Keratinocyte (primary cell): ENCODE measurements around the gene PRKAG2. TPM values are rescaled to one million over a fixed set of nuclear protein-coding genes. Genes with fewer than 3 reads are reported as not detected.
A peak's percentile ranks its signal among the peaks of the same experiment; 100 is the strongest.

Experiments used
- DNase-seq: peaks from one replicate; pipeline ENCODE4 v3.0.0-alpha.2; 2011; ENCODE audit warnings: low read depth, missing footprints, low spot score
- FAIRE-seq: peaks from 2 replicates; lab custom pipeline; 2011; peaks lifted over from hg19 to GRCh38; lab: Jason Lieb, UNC
- H2AFZ ChIP-seq: 2 replicates; pipeline ENCODE4 v1.6.0; 2012; ENCODE audit warnings: low read length, control low read depth, inconsistent platforms; ENCODE audit not compliant: control insufficient read depth
- H3K27ac ChIP-seq: 2 replicates; pipeline ENCODE4 v1.5.1; 2011; ENCODE audit warnings: low read length; ENCODE audit not compliant: control insufficient read depth, insufficient read depth
- H3K27me3 ChIP-seq: 3 replicates; pipeline ENCODE4 v1.6.0; 2011; ENCODE audit warnings: low read length; ENCODE audit not compliant: control insufficient read depth, insufficient read depth; ENCODE audit errors: extremely low read depth
- H3K36me3 ChIP-seq, 2 experiments: 2 replicates in 1 of 2; 3 replicates in 1 of 2; pipeline ENCODE4 v1.5.1; 2011; ENCODE audit warnings: low read length in 2 of 2, mild to moderate bottlenecking in 1 of 2; ENCODE audit not compliant: control insufficient read depth in 2 of 2, insufficient read depth in 2 of 2; ENCODE audit errors: extremely low read depth in 1 of 2
- H3K4me1 ChIP-seq: 3 replicates; pipeline ENCODE4 v1.5.1; 2011; ENCODE audit warnings: low read length; ENCODE audit not compliant: control insufficient read depth, insufficient read depth; ENCODE audit errors: extremely low read depth
- H3K4me2 ChIP-seq: 3 replicates; pipeline ENCODE4 v1.6.0; 2011; ENCODE audit warnings: low read depth, low read length; ENCODE audit not compliant: control insufficient read depth, insufficient read depth; ENCODE audit errors: extremely low read depth
- H3K4me3 ChIP-seq, 3 experiments: fragments of 200-600 bp in 1 of 3; sonication (generic) in 1 of 3; 2 replicates in 2 of 3; 3 replicates in 1 of 3; pipeline ENCODE4 v1.5.1; 2011 to 2016; ENCODE audit warnings: low read length in 3 of 3, mild to moderate bottlenecking in 3 of 3, control low read depth in 2 of 3, inconsistent platforms in 1 of 3, low read depth in 1 of 3, mixed read lengths in 1 of 3, mixed run types in 1 of 3, moderate library complexity in 1 of 3; ENCODE audit not compliant: control insufficient read depth in 2 of 3, insufficient read depth in 2 of 3; ENCODE audit errors: extremely low read depth in 1 of 3
- H3K79me2 ChIP-seq: 2 replicates; pipeline ENCODE4 v1.6.0; 2012; ENCODE audit warnings: low read length; ENCODE audit not compliant: control insufficient read depth, insufficient read depth
- H3K9ac ChIP-seq: 3 replicates; pipeline ENCODE4 v1.6.0; 2011; ENCODE audit warnings: low read length; ENCODE audit not compliant: control insufficient read depth, insufficient read depth; ENCODE audit errors: extremely low read depth
- H3K9me1 ChIP-seq: 3 replicates; pipeline ENCODE4 v1.6.0; 2011; ENCODE audit warnings: low read length; ENCODE audit not compliant: control insufficient read depth, insufficient read depth; ENCODE audit errors: extremely low read depth
- H3K9me3 ChIP-seq: 2 replicates; pipeline ENCODE4 v1.5.1; 2012; ENCODE audit warnings: low read depth, low read length; ENCODE audit not compliant: control insufficient read depth
- H4K20me1 ChIP-seq: 3 replicates; pipeline ENCODE4 v1.6.0; 2011; ENCODE audit warnings: low read length; ENCODE audit not compliant: control insufficient read depth, insufficient read depth; ENCODE audit errors: extremely low read depth
- EZH2 ChIP-seq: IDR thresholded peaks from one replicate; pipeline ENCODE4 v1.6.1; 2012; ENCODE audit warnings: inconsistent platforms, mild to moderate bottlenecking, low read length, moderate library complexity
- dilution Hi-C: fragments of 300-500 bp; cut with MboI; formaldehyde crosslinking; loops from one replicate; pipeline ENCODE4 v1.7.0; 2020; ENCODE audit warnings: low sequenced_read_pairs; ENCODE audit not compliant: extremely low pct_ligation_motif_present
- polyA plus RNA-seq, 5 experiments: library from polyadenylated mRNA; depleted of rRNA in 3 of 5; stranded (reverse) in 3 of 5; stranded (forward) in 1 of 5; unstranded in 1 of 5; fragments of >200 nt; gene quantifications; 1 replicate in 1 of 5; 2 replicates in 3 of 5; 3 replicates in 1 of 5; pipeline versions ENCODE4 v1.2.1 to v1.2.3, GENCODE V29; 2011 to 2012; ENCODE audit warnings: missing spikeins in 2 of 5, low read depth in 1 of 5, low replicate concordance in 1 of 5
- TF ChIP-seq, protein P1 (sequence below), 3 experiments: IDR thresholded peaks in 1 of 3; conservative IDR thresholded peaks in 1 of 3; optimal IDR thresholded peaks in 1 of 3; 2 replicates in 2 of 3; 3 replicates in 1 of 3; pipeline versions ENCODE3 to v1.5.1; 2011; ENCODE audit warnings: low read length in 3 of 3, mild to moderate bottlenecking in 3 of 3, moderate library complexity in 2 of 3, control low read depth in 1 of 3, inconsistent platforms in 1 of 3; ENCODE audit not compliant: insufficient read depth in 2 of 3; ENCODE audit errors: extremely low read depth in 1 of 3

Gene PRKAG2
- polyA plus RNA-seq, 1 donor (not counting 4 experiments of a cell fraction or from before 2014, with no cell fraction given), result 39.5 TPM

DNA sequence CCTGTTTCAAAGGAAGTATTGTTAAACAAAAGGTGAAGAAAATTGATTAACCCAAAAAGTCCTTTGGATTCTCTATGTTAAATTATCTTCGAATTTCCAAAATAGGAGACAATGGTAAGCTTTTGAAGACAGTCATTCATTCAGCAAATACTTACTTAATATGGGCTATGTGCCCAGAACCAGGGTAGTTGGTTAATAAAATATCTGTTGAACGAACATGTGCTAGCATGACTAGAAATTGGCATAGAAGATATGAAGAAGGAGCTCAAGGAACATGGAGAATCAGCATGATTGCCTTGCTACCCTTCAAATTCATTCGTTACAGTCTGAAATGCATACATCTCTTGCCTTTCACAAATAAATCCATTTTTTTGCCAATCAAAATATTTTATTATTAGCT, 234.2 kb downstream of the PRKAG2 start:
- H4K20me1 ChIP-seq, result no peaks in the 10 kb centered on the region
- peak overlapping the region in 1 of 3 experiments; percentile 6 for H3K4me3 ChIP-seq
- peaks cover 5% of the 10 kb centered on the region for H3K9me3 ChIP-seq
- H3K4me2 ChIP-seq, result peak overlapping the region; percentile 31
- H3K9ac ChIP-seq, result no peak overlapping the region
- no peaks in the 10 kb centered on the region for H3K27me3 ChIP-seq
- FAIRE-seq (peak; percentile 23), DNase-seq (no peak)
- no peaks in the 10 kb centered on the region for H3K9me1 ChIP-seq
- H3K4me1 ChIP-seq, result peaks cover 29% of the 10 kb centered on the region
- H3K36me3 ChIP-seq, result no peaks in the 10 kb centered on the region
- H2AFZ ChIP-seq, result no peak overlapping the region
- dilution Hi-C loops, result no loop called here
- H3K79me2 ChIP-seq, result no peaks in the 10 kb centered on the region
- no peak overlapping the region for H3K27ac ChIP-seq
- TF ChIP-seq, protein P1, sequence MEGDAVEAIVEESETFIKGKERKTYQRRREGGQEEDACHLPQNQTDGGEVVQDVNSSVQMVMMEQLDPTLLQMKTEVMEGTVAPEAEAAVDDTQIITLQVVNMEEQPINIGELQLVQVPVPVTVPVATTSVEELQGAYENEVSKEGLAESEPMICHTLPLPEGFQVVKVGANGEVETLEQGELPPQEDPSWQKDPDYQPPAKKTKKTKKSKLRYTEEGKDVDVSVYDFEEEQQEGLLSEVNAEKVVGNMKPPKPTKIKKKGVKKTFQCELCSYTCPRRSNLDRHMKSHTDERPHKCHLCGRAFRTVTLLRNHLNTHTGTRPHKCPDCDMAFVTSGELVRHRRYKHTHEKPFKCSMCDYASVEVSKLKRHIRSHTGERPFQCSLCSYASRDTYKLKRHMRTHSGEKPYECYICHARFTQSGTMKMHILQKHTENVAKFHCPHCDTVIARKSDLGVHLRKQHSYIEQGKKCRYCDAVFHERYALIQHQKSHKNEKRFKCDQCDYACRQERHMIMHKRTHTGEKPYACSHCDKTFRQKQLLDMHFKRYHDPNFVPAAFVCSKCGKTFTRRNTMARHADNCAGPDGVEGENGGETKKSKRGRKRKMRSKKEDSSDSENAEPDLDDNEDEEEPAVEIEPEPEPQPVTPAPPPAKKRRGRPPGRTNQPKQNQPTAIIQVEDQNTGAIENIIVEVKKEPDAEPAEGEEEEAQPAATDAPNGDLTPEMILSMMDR (optimal IDR thresholded peaks at IDR 0.05 in 1 of 3, IDR thresholded peaks at IDR 0.05 in 1 of 3, conservative IDR thresholded peaks at IDR 0.05 in 1 of 3; ENCODE audit: extremely low read depth in 1 of 3, insufficient read depth in 2 of 3, low read length in 3 of 3), result no peak
- TF ChIP-seq EZH2, result no peak

DNA sequence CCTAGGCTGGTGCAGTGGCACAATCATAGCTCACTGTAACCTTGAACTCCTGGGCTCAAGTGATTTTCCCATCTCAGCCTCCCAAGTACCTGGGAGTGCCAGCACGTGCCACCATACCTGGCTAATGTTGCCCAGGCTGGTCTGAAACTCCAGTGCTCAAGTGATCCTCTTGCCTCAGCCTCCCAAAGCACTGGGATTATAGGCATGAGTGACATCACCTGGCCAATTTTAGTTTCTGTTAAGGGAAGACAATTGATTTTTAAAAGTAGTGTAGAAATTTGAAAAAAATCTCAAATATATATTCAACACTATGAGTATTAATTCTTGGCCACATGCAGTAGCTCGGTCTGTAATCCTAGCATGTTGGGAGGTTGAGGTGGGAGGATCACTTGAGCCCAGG, 235.3 kb downstream of the PRKAG2 start:
- H4K20me1 ChIP-seq, result no peaks in the 10 kb centered on the region
- no peak overlapping the region for H3K9ac ChIP-seq
- no peaks in the 10 kb centered on the region for H3K79me2 ChIP-seq
- TF ChIP-seq, protein P1 (optimal IDR thresholded peaks at IDR 0.05 in 1 of 3, IDR thresholded peaks at IDR 0.05 in 1 of 3, conservative IDR thresholded peaks at IDR 0.05 in 1 of 3; ENCODE audit: extremely low read depth in 1 of 3, insufficient read depth in 2 of 3, low read length in 3 of 3), result no peak
- TF ChIP-seq EZH2, result no peak
- DNase-seq, result no peak
- H3K36me3 ChIP-seq, result no peaks in the 10 kb centered on the region
- H3K27me3 ChIP-seq, result no peaks in the 10 kb centered on the region
- no peaks in the 10 kb centered on the region for H3K9me1 ChIP-seq
- no peak overlapping the region for H3K27ac ChIP-seq
- dilution Hi-C loops, result no loop called here
- no peak overlapping the region for H3K4me2 ChIP-seq
- no peak overlapping the region for H3K4me3 ChIP-seq
- peaks cover 5% of the 10 kb centered on the region for H3K9me3 ChIP-seq
- H2AFZ ChIP-seq, result no peak overlapping the region
- FAIRE-seq, result no peak
- H3K4me1 ChIP-seq, result peaks cover 29% of the 10 kb centered on the region
